Activated CD4-positive, alpha-beta T cell treated with anti-CD3 and anti-CD28 coated beads, Interleukin-2, Interleukin-4, amounts not matched to agents 100 ng/mL and 50 ng/mL, durations not matched to agents 16 hours and 8 hours (primary cell): ENCODE results near the gene NHEJ1.
A peak's percentile ranks its signal among the peaks of the same experiment; 100 is the strongest.

Source experiments
- DNase-seq: peaks from one replicate; pipeline ENCODE4 v3.0.0-alpha.2; 2020; ENCODE audit warnings: low spot score

The NHEJ1 gene

GRCh38 chr2:219123356-219124135, 37.1 kb downstream of the NHEJ1 start:
- DNase-seq, result no peak

GRCh38 chr2:219122202-219122980, 38.2 kb downstream of the NHEJ1 start:
- DNase-seq, result no peak

- no peak for DNase-seq
Observed at GRCh38 chr2:219120082-219120481, 40.5 kb downstream of the NHEJ1 start.

GRCh38 chr2:219119422-219120043, 41.1 kb downstream of the NHEJ1 start:
- DNase-seq, result peak; percentile 54

GRCh38 chr2:219118504-219118903, 42.1 kb downstream of the NHEJ1 start:
- no peak for DNase-seq

GRCh38 chr2:219116776-219117646, 43.6 kb downstream of the NHEJ1 start:
- DNase-seq, result no peak

GRCh38 chr2:219112651-219113338, 47.8 kb downstream of the NHEJ1 start:
- DNase-seq, result peak; percentile 27

- DNase-seq, result no peak
Observed at GRCh38 chr2:219112062-219112406, 48.6 kb downstream of the NHEJ1 start.

GRCh38 chr2:219111375-219112061, 49.1 kb downstream of the NHEJ1 start:
- DNase-seq, result no peak

- DNase-seq, result no peak
Observed at GRCh38 chr2:219109471-219109870, 51.1 kb downstream of the NHEJ1 start.

- DNase-seq, result no peak
Observed at GRCh38 chr2:219107758-219108157, 52.9 kb downstream of the NHEJ1 start.

GRCh38 chr2:219106251-219106650, 54.4 kb downstream of the NHEJ1 start:
- no peak for DNase-seq

- DNase-seq, result peak; percentile 48
Observed at GRCh38 chr2:219104107-219105035, 56.2 kb downstream of the NHEJ1 start.

GRCh38 chr2:219099329-219099728, 61.3 kb downstream of the NHEJ1 start:
- no peak for DNase-seq

GRCh38 chr2:219095406-219095935, 65.1 kb downstream of the NHEJ1 start:
- DNase-seq, result no peak

- no peak for DNase-seq
Observed at GRCh38 chr2:219094171-219094570, 66.4 kb downstream of the NHEJ1 start.

- DNase-seq, result no peak
Observed at GRCh38 chr2:219090436-219091299, 69.9 kb downstream of the NHEJ1 start.

GRCh38 chr2:219089330-219089729, 71.3 kb downstream of the NHEJ1 start:
- no peak for DNase-seq
